Suprapubic skin (tissue), 3 donors: ENCODE measurements around the gene CFAP53.

Source experiments
- POLR2AphosphoS5 ChIP-seq, 3 donors: sonication (generic); formaldehyde crosslinking; IDR thresholded peaks; one replicate each; pipeline ENCODE4 v1.6.1; 2017; ENCODE audit warnings: antibody characterized with exemption in 3 of 3
- TF ChIP-seq, protein P1 (sequence below), 2 donors: fragments of 200-600 bp in 1 of 2; fragments of 450-650 bp in 1 of 2; sonication (generic) in 1 of 2; IDR thresholded peaks; one replicate each; pipeline ENCODE4 v1.5.1; 2016 to 2019; ENCODE audit warnings: antibody characterized with exemption in 2 of 2, mild to moderate bottlenecking in 1 of 2, moderate library complexity in 1 of 2

DNA sequence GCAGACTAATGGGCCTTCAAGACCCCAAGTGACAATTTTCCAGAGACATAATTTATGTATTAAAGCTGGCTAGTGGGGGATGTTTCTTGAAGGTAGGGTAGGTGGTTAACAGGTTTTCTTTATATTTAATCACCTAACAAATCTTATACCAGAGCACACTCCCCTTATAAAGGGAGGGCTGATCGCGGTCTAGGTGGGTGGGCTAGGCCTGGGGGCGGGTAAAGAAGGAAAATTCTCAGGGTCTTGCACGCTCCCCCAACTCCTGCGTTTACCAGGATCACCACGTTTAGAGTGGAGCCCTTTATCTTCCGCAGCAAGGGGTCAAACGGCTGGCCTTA, 41.1 kb upstream of the CFAP53 start:
- TF ChIP-seq, protein P1, sequence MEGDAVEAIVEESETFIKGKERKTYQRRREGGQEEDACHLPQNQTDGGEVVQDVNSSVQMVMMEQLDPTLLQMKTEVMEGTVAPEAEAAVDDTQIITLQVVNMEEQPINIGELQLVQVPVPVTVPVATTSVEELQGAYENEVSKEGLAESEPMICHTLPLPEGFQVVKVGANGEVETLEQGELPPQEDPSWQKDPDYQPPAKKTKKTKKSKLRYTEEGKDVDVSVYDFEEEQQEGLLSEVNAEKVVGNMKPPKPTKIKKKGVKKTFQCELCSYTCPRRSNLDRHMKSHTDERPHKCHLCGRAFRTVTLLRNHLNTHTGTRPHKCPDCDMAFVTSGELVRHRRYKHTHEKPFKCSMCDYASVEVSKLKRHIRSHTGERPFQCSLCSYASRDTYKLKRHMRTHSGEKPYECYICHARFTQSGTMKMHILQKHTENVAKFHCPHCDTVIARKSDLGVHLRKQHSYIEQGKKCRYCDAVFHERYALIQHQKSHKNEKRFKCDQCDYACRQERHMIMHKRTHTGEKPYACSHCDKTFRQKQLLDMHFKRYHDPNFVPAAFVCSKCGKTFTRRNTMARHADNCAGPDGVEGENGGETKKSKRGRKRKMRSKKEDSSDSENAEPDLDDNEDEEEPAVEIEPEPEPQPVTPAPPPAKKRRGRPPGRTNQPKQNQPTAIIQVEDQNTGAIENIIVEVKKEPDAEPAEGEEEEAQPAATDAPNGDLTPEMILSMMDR (IDR thresholded peaks at IDR 0.05), result no peak
- no peak for TF ChIP-seq POLR2AphosphoS5 (IDR thresholded peaks at IDR 0.05)
